DMS 273 (cell line): ENCODE data around the gene CXXC4.

Experiments used
- DNase-seq: peaks from one replicate; lab custom pipeline; 2025; ENCODE audit not compliant: unreplicated experiment; lab: John Stamatoyannopoulos, UW

CXXC4 gene

GRCh38 chr4:104490096-104490769 lies 4.5 kb downstream of the CXXC4 start:
- peak; percentile 15 for DNase-seq

GRCh38 chr4:104489731-104490095 lies 5.0 kb downstream of the CXXC4 start:
- no peak for DNase-seq

DNA sequence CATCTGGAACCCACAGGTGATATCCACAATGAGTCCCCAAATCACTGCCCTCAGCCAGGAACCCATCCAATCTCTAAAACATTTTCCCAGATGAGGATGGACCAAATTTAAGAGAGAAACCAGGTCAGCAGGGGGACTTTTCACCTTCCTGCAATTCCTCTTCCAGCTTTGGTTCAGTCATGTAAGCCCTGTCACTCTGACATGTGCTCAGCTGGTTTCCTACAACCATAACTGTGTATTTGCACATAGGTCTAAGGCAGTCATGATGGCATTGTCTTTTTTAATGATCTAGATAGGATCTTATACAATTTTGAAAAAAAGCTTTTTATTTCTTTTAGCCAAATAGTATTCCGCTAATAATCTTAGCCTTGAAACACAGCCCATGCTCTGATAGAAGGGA lies 6.5 kb downstream of the CXXC4 start:
- no peak for DNase-seq

GRCh38 chr4:104486716-104487504 lies 7.8 kb downstream of the CXXC4 start:
- DNase-seq: no peak

GRCh38 chr4:104475652-104476051 lies 19.0 kb downstream of the CXXC4 start:
- no peak for DNase-seq

DNA sequence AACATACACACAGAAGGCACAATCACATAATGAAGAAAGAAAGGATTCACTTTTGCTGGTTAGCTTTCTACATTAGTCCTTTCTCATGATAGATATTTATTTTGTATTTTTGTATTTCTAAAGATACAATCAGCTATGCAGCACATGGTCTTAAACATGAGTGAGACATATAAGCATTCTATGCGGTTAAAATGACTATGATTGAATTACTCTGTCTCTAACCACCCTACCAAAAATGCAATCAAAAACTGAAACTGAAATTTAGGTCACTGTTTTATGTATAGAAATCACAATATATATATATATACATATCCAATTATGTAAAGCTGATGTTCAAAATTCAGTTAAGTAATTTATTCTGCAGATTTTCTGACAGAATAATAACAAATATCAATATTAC lies 21.9 kb downstream of the CXXC4 start:
- no peak for DNase-seq

DNA sequence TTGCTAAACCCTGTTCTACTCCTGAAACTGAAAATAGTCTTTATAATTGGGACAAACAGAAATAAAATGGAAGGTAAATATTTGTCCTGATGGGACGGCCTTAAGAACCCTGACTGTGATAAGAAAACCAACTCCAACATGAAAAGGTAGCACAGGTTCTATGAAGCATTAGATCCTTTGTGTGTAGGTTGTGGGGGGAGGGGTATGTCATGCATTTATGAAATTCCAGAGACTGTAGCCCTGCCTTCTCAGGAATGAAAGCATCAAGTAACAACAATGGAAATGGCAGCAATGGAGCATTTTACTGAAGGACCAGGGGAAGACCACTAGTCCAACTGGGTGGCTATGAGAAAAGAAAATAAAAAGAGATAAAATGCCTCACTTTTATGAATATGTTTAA lies 23.9 kb downstream of the CXXC4 start:
- DNase-seq: no peak

GRCh38 chr4:104469794-104470193 lies 24.9 kb downstream of the CXXC4 start:
- no peak for DNase-seq

DNA sequence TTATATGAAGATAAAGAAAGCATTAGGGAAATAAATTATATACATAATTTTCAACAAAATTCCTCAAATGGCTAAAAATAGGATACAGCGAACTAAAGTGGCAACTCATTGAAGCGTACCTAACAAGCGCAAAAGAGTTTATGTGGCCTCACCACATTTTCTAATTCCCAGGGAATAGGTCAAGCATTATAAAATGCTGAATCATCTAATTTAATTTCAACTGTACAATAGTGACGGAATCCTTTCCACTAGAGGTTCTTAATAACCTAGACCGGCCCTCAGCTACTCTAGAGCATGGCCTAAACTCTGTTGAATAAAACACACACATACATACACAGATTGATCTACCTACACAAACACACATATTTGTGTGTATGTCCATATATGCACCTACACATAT lies 29.1 kb downstream of the CXXC4 start:
- DNase-seq: no peak

DNA sequence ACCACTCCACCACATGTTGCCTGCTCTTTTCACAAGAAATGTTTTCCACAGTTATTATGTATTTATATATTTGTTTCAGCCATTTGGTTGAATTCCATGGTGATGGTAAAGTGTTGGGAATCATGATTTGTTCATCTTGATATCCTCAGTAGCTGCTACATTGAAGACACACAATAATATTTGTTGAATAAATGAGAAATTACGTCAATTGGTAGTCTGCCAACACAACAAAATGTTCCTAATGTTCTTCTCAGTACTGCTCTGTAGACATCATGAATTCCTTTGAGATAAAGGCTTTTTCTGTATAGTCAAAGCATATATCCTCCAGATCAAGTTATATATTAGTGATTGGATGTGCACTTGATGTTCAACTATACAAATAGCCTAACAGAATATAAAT lies 29.5 kb downstream of the CXXC4 start:
- no peak for DNase-seq

DNA sequence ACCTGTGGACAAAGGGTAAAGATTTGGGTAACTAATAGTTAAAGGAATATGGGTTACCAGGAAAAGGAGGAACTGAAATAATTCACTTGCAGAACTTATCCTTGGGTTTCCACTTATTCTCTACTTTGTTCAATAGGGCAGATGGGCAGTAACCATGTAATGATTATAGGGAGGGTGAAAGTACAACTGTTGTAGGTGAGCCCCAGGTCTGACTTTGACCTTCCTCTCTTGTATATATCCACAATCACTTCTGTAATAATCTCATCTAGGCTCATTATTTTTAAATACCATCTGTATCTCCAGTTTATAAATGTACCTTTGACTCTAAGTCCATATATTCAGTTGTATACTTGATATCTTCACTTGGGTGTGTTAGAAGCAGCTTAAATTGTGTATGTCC lies 32.1 kb downstream of the CXXC4 start:
- DNase-seq: no peak

DNA sequence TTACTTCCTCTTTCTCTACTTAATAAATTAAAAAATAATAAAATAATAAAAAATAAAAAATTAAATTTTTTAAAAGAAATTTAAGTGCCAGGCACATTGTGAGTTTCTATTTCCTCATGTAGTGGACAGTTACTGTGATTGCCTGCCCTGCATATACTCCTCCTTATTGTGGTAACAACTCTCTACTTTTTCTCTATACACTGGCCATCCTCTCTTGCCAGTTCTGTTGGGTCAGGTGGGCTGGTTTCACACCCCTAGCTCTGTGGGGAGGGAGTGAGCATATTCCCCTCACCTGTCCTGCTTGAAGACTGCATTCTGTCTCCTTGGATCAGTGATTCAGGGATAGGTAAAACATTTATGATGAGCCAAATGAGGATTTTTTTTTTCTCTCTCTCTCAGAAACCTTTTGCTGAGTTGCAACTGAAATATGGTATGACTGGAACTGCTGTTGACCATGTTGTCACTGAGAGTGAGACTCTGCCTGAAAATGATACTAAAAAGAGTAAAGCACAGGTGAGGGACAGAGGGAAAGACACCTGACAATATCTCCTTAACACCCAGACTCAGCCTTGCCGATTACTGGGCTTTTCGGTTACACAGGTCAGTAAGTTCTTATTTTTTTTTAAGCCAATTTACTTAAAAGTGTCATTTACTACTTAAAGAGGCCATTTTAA lies 37.2 kb downstream of the CXXC4 start:
- DNase-seq: no peak

DNA sequence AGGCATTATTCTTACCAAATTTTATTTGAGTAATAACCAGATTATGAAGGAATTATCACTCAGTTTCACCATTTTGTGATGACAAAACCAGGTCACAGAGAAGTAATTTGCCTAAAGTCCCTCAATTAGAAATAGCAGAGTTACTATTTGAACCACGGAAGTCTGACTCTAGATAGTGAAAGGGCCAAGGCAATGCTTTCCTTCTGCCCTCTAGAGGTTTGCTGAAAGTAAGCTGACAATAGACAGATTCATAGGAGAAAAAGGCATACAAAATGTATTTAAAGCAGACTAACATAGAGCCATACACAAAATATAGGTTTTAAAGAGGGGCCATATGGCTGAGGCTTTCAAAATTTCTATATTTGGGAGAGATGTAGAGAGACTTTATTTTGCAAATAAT lies 43.1 kb downstream of the CXXC4 start:
- no peak for DNase-seq

DNA sequence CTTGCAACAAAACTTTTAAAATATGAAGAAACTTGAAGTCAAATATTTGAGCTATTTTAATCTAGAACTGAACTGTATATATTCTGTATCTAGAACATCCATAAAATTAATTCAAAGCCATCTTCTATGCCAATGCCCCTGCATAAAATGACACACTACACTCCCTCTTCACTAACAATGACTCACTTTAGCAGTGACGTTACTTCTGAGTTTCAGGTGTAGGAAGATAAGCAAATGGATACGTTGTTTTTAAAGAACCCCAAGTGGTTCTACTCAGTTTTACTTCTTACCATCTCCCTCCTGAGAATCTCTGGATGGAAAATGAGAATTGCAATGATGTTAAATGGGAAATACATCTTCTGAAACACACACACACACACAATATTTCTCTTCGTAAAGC lies 45.2 kb downstream of the CXXC4 start:
- DNase-seq: no peak

- DNase-seq: no peak
These were observed 47.4 kb downstream of the CXXC4 start for GRCh38 chr4:104447294-104447693.

DNA sequence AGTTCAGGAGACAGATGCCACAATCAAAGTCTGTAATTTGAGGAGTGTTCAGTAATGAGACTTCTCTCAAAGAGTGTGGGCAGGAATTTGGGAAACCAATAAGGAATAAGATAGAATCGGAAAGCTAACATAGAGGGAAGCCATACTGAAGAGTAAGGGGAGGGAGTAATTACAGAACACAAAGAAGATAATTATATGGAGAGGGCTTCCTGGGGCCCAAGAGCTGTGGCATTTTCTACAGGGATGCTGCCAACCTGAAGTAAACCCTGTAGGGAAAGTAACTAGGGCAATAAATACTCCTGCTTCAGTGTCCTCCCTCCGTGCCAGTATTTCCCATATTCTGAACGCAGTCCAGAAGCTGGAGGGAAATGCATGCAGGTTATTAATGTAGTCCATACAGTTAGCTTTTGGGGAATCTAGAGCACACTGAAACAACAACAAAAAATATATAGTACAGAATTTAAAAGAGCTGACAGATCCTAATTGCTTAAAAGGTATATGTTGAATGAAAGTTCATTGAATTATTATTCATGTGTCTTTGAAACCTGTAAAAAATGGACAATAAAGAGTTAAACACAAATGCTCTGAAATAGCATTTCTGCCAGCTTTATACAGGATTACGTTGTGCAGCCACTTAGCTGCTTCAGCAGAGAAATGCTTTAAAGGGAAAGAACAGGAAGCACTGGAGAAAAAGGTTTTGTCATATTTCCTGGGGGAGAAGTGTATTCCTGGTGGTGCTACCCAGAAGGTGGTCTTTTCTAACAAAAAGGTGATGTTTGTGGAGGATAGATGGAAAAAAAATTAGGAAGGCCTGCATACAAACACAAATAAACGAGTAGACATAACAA lies 48.0 kb downstream of the CXXC4 start:
- DNase-seq: no peak

GRCh38 chr4:104444685-104445084 lies 50.0 kb downstream of the CXXC4 start:
- no peak for DNase-seq

GRCh38 chr4:104436542-104436941 lies 58.2 kb downstream of the CXXC4 start:
- no peak for DNase-seq

- DNase-seq: no peak
These were observed 65.4 kb downstream of the CXXC4 start for GRCh38 chr4:104429150-104429741.

DNA sequence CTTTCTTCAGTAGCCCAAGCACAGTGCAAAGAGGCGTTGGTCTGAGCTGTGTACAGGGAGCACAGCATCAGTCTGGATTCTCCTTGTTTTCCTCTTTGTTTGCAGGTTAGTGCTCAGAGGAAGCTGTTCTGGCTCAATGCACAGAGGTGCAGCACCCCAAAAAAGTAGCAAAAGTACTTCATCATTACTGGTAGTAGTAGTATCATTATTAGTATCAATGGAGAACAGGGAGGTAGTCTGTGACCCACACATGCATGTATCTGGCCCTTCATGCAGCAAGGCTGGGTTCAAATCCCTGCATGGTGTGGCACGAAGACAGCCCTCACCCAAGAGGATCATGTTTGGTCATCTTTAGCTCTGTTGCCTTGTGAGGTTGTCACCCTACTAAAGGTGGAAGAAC lies 68.7 kb downstream of the CXXC4 start:
- no peak for DNase-seq

DNA sequence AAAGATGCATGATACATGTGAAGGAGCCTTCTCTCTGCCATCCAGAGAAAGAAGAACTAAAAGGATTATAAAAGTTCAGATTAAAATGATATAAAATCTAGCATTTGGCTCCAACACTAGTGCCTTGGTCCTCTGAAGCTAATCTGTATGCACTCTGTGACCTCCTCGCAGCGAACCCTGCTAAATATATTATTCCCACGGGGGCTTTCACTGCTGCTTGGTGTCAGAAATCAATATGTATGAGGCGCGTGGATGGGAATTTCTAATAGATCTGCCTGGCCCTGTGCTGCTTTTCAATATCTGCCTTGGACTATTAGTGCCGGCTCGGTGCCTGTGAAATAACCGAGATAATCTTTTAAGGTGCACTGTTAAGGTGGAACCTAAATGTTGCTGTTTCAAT lies 69.7 kb downstream of the CXXC4 start:
- no peak for DNase-seq
